ENCODE results near the gene DNAJC27. TPM values are rescaled to one million over a fixed set of nuclear protein-coding genes. Genes with fewer than 3 reads are reported as not detected.

The DNAJC27 gene
- total RNA-seq, 1 experiment from 2014 or later = 5.4 TPM

- TF ChIP-seq MAX (CRISPR knock-in tag; IDR thresholded peaks at IDR 0.05) (no peak), MLX (CRISPR knock-in tag; IDR thresholded peaks at IDR 0.05) (no peak), ATF3 (CRISPR knock-in tag; conservative IDR thresholded peaks at IDR 0.05) (no peak), HMGA2 (CRISPR knock-in tag; IDR thresholded peaks at IDR 0.05) (no peak), JAZF1 (CRISPR knock-in tag; IDR thresholded peaks at IDR 0.05) (no peak)
These were observed 9.9 kb downstream of the DNAJC27 start (continued) for GRCh38 chr2:24961903-24962302.

DNA sequence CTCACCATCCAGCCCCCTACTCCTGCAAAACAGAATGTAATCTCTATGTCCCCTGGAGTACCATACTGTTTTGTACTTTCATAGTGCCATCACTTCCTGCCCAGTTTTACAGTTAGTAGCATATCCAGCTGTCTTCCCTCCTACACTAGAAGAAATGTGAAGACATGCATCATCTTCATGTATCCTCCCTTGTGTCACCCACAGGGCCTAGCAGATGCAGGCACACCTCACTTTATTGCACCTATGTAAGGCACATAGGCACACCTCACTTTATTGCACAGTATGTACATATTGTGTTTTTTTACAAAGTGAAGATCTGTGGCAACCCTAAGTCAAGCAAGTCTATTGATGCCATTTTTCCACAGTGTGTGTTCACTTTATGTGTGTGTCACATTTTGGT lies 12.0 kb downstream of the DNAJC27 start:
- CTCF ChIA-PET = no interaction called here
- POLR2A ChIA-PET = no interaction called here
- ATAC-seq = no peak
- Mint-ChIP-seq H3K27me3 (ENCODE audit: low read depth) (no peaks in the 10 kb centered on the region), H3K36me3 (peaks cover 47% of the 10 kb centered on the region), H3K27ac (no peak overlapping the region), H3K9me3 (peaks cover 12% of the 10 kb centered on the region), H3K4me1 (peaks cover 8% of the 10 kb centered on the region), H3K4me3 (no peak overlapping the region)
- TF ChIP-seq MYBL2 (CRISPR knock-in tag; IDR thresholded peaks at IDR 0.05) = no peak
- no peak for TF ChIP-seq ETV6 (CRISPR knock-in tag; IDR thresholded peaks at IDR 0.05)
- no peak for TF ChIP-seq MLX (CRISPR knock-in tag; IDR thresholded peaks at IDR 0.05)
- no peak for TF ChIP-seq SP1 (CRISPR knock-in tag; conservative IDR thresholded peaks at IDR 0.05)
- no peak for TF ChIP-seq FOXP1 (CRISPR knock-in tag; IDR thresholded peaks at IDR 0.05; ENCODE audit: borderline replicate concordance)
- no peak for TF ChIP-seq HMGA2 (CRISPR knock-in tag; IDR thresholded peaks at IDR 0.05)
- DNase-seq (ENCODE audit: low spot score) = no peak

DNA sequence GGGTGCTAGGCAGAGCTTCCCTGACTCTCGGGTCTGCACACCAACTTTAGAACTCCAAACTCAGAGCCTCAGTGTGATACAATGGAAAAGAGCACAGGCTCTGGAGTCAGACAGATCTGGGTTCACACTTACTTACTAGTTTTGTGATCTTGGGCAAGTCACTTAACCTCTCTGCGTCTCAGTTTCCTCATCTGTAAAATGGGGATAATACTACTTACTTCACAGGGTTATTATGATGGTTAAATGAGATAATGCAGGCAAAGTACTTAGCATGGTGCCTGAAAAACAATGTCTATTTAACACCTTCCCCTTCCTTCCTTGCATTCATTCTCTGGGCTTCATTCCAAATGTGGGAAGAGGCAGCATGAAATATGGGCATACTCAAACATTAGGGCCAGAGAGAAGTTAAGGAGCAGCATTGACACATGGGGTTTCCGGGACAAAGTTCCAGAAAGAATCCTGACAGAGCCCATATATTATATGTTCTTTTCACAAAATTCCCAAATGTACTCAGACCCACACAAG lies 13.3 kb downstream of the DNAJC27 start:
- peaks cover 48% of the 10 kb centered on the region for H3K36me3 Mint-ChIP-seq

More for the DNA sequence above, 13.3 kb downstream of the DNAJC27 start:
- no peak for TF ChIP-seq GABPB1 (CRISPR knock-in tag; IDR thresholded peaks at IDR 0.05)
- no peak for TF ChIP-seq NFYB (CRISPR knock-in tag; conservative IDR thresholded peaks at IDR 0.05; ENCODE audit: low read depth)
- TF ChIP-seq ZNF232 (CRISPR knock-in tag; IDR thresholded peaks at IDR 0.05) = no peak
- TF ChIP-seq ZNF263 (CRISPR knock-in tag; IDR thresholded peaks at IDR 0.05; ENCODE audit: low read depth) = no peak
- no peak for TF ChIP-seq HMGA2 (CRISPR knock-in tag; IDR thresholded peaks at IDR 0.05)
- TF ChIP-seq, protein P1, sequence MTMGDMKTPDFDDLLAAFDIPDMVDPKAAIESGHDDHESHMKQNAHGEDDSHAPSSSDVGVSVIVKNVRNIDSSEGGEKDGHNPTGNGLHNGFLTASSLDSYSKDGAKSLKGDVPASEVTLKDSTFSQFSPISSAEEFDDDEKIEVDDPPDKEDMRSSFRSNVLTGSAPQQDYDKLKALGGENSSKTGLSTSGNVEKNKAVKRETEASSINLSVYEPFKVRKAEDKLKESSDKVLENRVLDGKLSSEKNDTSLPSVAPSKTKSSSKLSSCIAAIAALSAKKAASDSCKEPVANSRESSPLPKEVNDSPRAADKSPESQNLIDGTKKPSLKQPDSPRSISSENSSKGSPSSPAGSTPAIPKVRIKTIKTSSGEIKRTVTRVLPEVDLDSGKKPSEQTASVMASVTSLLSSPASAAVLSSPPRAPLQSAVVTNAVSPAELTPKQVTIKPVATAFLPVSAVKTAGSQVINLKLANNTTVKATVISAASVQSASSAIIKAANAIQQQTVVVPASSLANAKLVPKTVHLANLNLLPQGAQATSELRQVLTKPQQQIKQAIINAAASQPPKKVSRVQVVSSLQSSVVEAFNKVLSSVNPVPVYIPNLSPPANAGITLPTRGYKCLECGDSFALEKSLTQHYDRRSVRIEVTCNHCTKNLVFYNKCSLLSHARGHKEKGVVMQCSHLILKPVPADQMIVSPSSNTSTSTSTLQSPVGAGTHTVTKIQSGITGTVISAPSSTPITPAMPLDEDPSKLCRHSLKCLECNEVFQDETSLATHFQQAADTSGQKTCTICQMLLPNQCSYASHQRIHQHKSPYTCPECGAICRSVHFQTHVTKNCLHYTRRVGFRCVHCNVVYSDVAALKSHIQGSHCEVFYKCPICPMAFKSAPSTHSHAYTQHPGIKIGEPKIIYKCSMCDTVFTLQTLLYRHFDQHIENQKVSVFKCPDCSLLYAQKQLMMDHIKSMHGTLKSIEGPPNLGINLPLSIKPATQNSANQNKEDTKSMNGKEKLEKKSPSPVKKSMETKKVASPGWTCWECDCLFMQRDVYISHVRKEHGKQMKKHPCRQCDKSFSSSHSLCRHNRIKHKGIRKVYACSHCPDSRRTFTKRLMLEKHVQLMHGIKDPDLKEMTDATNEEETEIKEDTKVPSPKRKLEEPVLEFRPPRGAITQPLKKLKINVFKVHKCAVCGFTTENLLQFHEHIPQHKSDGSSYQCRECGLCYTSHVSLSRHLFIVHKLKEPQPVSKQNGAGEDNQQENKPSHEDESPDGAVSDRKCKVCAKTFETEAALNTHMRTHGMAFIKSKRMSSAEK (CRISPR knock-in tag; IDR thresholded peaks at IDR 0.05; ENCODE audit: borderline replicate concordance) = no peak
- no peak for TF ChIP-seq TEAD1 (CRISPR knock-in tag; IDR thresholded peaks at IDR 0.05)
- no peak for TF ChIP-seq ATF1 (CRISPR knock-in tag; IDR thresholded peaks at IDR 0.05)
- TF ChIP-seq, protein P2, sequence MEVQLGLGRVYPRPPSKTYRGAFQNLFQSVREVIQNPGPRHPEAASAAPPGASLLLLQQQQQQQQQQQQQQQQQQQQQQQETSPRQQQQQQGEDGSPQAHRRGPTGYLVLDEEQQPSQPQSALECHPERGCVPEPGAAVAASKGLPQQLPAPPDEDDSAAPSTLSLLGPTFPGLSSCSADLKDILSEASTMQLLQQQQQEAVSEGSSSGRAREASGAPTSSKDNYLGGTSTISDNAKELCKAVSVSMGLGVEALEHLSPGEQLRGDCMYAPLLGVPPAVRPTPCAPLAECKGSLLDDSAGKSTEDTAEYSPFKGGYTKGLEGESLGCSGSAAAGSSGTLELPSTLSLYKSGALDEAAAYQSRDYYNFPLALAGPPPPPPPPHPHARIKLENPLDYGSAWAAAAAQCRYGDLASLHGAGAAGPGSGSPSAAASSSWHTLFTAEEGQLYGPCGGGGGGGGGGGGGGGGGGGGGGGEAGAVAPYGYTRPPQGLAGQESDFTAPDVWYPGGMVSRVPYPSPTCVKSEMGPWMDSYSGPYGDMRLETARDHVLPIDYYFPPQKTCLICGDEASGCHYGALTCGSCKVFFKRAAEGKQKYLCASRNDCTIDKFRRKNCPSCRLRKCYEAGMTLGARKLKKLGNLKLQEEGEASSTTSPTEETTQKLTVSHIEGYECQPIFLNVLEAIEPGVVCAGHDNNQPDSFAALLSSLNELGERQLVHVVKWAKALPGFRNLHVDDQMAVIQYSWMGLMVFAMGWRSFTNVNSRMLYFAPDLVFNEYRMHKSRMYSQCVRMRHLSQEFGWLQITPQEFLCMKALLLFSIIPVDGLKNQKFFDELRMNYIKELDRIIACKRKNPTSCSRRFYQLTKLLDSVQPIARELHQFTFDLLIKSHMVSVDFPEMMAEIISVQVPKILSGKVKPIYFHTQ (CRISPR knock-in tag; IDR thresholded peaks at IDR 0.05) = no peak
- TF ChIP-seq GRHL2 (CRISPR knock-in tag; IDR thresholded peaks at IDR 0.05; ENCODE audit: insufficient replicate concordance, severe bottlenecking) = no peak
- no peak for TF ChIP-seq ATF2 (CRISPR knock-in tag; IDR thresholded peaks at IDR 0.05; ENCODE audit: borderline replicate concordance, low read depth)
- no peak for TF ChIP-seq ZNF416 (CRISPR knock-in tag; IDR thresholded peaks at IDR 0.05)
- TF ChIP-seq JAZF1 (CRISPR knock-in tag; IDR thresholded peaks at IDR 0.05) = no peak
- TF ChIP-seq FOXJ3 (CRISPR knock-in tag; IDR thresholded peaks at IDR 0.05; ENCODE audit: borderline replicate concordance) = no peak
- TF ChIP-seq CREB1 (CRISPR knock-in tag; IDR thresholded peaks at IDR 0.05) = no peak
- TF ChIP-seq NR1H2 (CRISPR knock-in tag; IDR thresholded peaks at IDR 0.05) = no peak
- Mint-ChIP-seq H3K4me1 (peaks cover 8% of the 10 kb centered on the region), H3K9me3 (peaks cover 12% of the 10 kb centered on the region), H3K27me3 (ENCODE audit: low read depth) (no peaks in the 10 kb centered on the region), H3K4me3 (no peak overlapping the region), H3K27ac (no peak overlapping the region)
- CTCF ChIA-PET = no interaction called here
- DNase-seq (ENCODE audit: low spot score) (no peak), ATAC-seq (no peak)
- POLR2A ChIA-PET = no interaction called here

All from WTC11 (cell line).